COLO829 (cell line): ENCODE data around the gene SCAMP2.

Source experiments
- DNase-seq: peaks from one replicate; pipeline ENCODE4 v3.0.0; 2012; ENCODE audit warnings: low spot score

Gene SCAMP2

DNA sequence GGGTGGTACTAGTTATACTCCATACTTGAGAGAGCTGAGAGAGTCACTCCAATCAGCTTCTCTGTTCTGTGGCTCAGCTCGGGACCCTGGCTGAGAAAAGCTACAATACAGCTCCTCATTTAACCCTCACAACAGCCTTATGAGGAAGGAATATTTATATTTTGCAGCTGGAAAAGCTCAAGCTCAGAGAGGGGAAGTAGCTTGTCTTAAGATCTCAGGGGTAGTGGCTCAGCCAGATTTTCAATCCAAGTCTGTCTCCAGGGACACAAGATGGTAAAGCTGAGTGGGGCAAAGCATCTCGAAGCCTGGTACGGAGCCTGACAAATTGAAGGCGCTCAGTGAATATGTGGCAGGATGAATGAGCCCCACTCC lies 14.8 kb downstream of the SCAMP2 start:
- no peak for DNase-seq

DNA sequence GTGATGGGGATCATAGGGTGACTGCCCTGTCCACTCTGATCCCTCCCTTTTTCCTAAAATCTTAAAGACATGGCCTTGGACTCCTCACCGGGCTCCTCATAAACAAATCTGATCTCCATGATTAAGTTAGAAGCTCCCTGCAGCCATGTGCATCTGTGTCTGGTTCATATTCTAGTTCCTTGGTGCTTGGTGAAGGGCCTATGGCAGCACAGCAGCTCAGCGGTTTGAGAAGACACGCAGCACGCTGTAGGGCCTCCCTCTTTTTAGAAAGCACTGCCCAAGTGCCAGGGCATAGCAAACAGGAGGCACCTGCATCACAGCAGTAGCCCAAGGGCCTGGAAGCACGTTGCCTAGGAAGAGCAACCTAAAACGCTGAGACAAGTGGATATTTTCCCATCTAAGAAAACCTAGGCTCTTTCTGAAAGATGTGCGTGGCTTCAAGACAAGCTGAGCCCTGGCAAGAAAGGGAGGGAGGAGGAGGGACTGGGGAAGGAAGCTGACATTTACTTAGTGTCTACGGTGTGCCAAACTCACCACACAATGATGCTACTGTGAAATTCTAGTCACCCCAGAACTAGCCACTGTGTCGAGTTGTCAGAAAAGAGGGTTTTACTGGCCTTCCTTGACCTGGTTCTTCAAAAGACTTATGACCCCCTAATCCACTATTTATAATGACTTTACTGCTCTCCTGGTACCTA lies 15.3 kb downstream of the SCAMP2 start:
- no peak for DNase-seq

DNA sequence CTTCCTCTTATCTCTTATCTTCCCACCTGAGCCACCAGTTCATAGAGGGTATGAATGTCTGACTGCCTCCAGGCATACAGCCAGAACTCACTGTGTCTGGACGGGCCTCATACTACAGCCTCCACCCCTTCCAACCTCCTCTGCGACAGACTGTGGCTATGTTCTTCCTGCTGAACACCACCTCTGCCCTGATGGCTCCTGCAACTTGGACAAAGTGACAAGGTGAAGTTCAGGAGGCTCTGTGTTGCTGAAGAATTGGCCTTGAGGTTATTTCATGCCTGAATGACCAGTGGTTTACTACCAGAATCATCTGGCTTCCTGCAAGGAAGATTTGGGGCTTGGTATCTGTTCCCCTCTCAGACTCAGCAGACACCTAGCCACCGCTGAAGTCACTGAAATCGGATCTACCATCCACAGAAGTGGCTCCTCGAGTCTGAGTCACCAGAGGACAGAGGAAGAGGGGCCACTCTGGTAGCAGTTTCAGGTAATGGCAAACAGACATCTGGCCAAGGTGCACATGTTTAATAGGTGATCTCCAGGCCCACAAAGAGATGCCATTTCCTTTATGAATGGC lies 16.0 kb downstream of the SCAMP2 start:
- DNase-seq = no peak

DNA sequence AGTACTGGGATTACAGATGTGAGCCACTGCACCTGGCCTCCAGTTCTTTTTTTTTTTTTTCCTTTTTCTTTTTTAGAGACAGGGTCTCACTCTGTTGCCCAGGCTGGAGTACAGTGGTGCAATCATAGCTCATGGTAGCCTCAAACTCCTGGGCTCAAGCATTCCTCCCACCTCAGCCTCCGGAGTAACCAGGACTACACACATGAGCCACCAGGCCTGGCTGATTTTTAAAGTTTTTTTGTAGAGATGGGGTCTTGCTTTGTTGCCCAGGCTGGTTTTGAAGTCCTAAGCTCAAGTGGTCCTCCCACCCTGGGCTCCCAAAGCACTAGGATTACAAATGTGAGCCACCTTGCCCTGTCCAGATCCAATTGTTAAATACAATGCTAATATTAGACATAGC lies 16.6 kb downstream of the SCAMP2 start:
- no peak for DNase-seq

DNA sequence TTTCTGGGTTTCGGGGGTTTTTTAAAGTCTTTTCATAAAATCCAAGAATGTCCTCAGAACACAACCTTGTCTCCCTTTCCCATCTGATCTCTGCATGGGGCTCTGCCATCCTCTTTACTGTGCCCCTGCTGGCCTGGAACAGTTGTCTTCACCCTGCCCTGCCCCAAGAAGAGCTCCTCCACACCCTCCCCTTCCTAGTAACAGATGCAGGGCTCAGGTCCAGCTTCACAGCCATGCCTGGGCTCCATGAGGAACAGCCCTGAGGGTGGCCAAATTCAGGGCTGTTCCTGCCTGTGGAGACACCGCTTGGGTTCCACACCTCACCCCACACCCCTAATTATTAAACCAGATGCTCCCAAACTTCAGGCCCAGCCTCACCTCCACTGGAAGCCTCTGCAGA lies 17.3 kb downstream of the SCAMP2 start:
- no peak for DNase-seq

DNA sequence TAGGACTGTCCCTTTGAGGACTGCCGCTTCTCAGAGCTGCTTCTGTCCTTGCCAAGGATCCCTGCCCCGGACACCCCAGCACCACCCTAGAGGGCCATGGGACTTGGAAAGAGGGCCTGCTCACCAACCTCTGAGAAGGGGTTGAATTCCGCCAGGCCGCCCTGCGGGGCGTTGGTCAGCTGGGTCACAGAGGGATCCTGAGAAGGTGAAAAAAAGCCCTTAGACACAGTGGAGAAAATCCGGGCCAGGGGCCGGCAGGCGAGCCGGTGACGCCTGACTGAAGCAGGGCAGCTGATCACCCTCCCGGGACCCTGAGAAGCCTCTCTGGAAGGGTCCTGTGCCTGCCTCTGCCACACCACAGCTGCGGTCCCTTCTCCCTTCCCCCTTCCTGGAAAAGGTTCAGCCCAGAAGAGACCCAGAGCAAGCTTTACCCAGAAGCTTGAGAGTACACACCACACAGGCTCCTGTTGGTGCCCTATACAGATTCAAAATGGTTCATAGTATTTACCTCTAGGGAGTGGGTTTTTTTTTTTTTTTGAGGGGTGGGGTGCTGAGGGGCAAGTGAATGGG lies 18.6 kb downstream of the SCAMP2 start:
- no peak for DNase-seq

DNA sequence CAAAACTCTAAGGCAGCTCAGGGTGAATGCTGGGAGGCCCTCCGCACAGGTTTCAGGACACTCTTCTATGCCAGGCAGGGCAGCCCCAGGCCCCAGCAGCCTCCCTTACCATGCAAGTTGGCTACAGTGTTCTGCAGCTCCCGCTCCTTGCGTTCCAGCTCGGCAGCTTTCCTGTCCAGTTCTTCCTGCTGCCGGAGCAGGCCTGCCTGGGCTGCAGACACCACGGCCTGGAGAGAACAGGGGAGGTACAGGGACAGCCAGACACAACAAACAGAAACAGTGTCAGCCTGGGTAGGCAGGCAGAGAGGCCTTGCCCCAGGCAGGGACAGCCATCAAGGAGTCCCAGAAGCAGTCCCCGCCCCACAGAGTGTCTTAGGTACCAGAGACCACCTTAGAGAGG lies 21.2 kb downstream of the SCAMP2 start:
- DNase-seq = no peak

DNA sequence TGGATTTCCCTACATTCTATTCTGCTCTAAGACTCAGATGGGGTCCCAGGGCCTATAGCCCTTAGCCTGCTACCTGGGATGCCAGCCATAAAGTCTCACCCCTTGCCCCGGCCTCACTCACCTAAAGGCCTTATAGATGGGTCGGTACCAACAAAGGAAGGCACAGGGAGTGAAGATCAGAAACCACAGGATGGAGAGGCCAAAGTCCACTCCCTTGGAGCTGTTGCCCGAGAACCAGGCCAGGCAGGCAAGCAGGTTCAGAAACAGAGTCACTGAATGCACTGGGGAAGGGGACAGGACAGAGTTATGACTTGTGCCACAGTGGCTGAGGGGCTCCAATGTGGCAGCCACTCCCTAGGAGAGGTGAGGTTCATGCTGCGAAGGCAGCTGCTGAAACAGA lies 22.8 kb downstream of the SCAMP2 start:
- DNase-seq = no peak

DNA sequence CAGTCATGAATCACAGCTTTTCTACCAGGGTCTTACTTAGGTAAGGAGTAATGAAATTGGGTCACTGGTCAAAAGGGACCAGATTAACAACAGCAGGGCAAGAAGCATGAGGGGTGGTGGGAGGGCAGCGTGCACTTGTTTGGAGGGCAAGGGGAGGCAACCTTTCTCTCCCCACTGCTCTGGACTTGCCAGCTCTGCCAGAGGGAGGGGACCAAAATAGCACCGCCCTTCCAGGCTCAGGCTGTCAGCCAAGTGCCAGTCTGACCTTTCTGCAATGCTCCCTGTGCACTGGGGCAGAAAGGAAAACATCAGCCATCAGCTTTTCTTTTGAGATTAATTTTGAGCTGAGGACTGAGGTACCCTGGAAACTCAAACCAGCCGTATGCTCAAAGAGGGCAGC lies 25.7 kb downstream of the SCAMP2 start:
- no peak for DNase-seq

DNA sequence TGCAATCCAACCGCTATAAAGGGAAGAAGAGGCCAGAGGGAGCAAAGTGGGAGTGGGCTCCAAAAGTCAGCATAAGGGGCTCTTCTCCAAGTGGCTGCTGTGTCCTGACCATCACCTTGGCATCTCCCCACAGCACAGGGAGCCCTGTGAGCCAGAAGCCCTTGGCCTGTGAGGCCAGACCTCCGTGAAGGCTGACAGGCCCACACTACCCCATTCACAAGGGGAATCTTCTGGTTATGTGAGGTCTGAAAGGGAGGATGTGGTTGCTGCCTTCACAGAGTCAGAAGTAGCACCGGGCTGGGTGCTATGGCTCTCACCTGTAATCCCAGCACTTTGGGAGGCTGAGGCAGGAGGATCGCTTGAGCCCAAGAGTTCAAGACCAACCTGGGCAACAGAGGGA lies 27.6 kb downstream of the SCAMP2 start:
- DNase-seq = no peak

DNA sequence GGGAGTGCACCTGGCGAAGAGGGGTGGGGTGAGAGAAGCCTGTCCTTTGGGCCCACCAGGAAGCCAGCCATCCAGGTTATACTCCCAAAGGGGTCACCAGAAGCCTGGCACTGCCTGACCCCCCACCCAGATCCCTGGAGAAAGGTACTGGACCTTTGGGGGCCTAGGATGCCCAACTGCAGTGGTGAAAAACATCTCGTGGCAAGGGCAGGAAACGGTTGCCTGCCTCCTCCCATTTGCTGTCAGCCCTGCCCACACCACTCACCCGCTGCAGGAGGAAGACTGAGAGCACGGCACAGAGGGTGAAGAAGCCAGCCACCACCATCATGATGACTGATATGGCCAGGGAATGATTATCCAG lies 28.0 kb downstream of the SCAMP2 start:
- no peak for DNase-seq

DNA sequence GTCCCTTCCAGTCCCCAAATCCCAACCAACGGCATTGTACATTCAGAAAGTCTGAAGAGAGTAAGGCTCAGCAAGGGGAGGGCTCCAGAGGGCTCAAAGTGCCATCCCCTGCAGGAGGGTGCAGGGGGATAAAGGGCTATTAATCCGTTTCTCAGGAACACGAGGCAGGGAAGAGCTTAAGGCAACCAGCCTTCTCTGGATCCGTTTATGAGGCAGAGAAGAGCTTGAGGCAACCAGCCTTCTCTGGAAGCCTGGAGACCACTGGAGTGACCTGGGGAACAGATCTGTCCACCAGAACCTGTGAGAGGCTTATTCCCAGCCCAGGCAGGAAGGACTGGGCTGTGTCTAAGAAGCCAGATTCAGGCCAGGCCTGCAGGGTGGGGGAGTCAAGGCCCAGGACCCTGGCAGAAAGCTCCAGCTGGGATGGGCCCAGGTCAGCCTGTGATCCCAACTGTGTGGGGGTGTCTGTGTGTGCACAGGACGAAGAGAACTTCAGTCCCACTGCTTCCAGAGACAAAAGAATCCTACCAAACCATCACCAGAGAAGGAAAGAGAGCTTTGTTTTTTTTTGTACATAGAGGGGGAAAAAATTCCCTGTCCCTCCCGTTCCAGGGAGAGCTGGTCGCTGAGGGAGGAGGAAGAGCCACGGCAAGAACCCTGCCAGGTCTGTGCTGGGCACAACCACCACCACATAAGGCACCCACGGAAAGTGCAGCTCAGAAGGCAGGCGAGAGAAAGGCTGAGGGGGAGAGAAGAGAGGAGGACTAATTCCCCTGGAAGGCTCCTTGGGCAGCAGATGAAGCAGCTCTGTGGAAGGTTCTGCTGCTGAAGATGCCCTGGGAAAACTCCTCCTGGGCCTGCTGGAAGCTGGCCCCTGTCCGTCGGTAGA lies 28.6 kb downstream of the SCAMP2 start:
- DNase-seq = no peak

DNA sequence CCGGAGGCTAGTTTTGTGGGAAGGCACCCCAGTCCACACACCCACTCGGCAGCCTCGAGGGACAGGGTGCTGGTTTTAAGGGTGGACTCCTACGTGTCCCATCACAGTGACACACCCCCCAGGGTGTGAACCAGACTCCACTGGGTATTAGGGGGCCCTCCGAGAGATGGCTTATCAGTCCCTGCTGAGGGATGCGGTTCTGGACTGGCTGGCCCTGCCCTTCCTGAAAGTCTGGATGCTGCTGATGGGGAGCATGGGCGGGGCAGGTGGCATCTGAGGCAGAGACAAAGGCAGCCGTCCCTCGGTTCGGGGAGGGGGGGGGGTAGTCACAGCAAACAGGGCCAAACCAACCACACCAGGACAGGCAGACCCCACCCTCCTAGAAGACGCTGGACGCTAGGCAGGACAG lies 29.3 kb downstream of the SCAMP2 start:
- no peak for DNase-seq

DNA sequence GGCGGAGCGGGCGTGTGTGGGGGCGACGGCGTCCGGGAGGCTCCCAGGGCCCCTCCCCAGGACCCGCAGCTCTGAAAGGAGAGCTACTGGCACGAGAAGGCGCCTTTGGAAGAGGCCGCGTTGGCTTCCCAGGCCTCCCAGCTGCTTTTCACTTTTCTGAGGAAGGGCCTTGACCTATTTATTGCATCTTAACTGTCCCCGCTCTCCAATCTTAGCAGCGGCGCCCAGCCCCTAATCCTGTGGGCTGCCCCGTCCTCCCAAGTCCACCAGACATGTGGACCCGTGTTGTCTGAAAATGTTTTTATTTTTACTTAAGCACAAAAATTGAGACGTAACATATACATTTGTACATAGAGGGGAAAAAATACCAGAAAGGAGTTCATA lies 29.7 kb downstream of the SCAMP2 start:
- no peak for DNase-seq

DNA sequence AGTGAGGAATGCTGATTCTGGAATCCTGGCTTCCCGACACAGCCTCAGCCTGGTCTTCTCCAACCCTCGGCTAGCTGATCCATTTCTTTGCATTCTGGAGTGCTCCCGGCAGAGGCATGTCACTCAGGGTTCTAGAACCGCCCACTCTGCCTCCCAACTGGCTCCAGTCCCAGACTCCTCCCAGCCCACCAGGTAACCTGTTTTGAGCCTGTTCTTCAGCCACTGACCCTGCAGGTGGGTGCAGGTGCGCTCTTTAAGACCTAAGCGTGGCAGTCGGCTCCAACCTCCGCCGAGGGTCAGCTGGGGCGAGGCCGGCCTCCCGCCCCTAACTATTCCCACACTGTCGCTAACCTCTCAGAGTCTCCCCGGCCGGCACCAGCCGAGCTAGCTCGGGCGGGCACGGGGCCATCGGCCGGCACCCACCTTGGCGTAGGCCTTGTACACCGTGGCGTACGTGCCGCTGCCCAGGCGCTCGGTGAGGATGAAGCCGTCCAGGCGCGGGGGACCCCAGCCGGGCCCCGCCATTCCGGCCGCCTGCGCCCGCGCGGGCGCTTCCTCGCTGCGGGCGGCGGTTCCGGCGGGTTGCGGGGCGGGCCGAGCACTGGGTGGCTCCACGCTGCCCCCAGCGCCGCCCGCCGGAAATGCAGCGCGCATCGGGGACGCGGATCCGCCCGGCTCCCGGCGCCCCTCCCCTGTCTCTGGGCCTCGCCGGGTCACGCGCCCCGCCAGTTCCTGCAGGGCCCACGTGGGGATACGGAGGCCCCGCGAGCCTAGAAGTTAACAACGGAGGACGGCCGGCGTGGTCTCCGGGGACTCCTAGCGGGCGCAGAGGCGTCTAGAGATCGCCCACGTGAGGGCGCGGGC lies 30.4 kb downstream of the SCAMP2 start, which contains the start of gene ULK3:
Gene ULK3 (minus strand): TSS at position 576 of the 864 bp plus-strand sequence. CDS start 51 bp downstream, at position 525.
- DNase-seq = peak; percentile 88

DNA sequence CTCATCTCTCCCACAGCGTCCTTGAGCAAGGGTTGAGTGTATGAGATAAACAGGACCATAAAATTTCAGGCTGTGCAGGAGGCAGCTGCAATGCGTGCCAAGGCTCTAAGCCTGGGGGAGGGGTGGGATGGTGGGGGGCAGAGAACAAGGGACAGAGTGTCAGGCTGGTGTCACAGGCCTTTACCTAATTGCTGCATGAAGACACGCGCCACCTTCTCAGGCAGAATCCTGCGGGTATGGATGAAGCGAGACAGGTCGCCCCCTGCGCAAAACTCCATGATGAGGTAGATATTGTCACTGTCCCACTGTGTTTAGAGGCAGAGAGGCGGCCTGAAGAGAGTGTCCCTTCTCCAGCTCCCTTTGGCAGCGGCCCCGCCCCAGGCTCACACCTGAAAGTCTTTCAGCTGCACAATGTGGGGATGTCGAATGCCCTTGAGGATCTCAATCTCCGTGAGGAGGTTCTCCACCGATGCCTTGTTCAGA lies 31.2 kb downstream of the SCAMP2 start:
- no peak for DNase-seq

DNA sequence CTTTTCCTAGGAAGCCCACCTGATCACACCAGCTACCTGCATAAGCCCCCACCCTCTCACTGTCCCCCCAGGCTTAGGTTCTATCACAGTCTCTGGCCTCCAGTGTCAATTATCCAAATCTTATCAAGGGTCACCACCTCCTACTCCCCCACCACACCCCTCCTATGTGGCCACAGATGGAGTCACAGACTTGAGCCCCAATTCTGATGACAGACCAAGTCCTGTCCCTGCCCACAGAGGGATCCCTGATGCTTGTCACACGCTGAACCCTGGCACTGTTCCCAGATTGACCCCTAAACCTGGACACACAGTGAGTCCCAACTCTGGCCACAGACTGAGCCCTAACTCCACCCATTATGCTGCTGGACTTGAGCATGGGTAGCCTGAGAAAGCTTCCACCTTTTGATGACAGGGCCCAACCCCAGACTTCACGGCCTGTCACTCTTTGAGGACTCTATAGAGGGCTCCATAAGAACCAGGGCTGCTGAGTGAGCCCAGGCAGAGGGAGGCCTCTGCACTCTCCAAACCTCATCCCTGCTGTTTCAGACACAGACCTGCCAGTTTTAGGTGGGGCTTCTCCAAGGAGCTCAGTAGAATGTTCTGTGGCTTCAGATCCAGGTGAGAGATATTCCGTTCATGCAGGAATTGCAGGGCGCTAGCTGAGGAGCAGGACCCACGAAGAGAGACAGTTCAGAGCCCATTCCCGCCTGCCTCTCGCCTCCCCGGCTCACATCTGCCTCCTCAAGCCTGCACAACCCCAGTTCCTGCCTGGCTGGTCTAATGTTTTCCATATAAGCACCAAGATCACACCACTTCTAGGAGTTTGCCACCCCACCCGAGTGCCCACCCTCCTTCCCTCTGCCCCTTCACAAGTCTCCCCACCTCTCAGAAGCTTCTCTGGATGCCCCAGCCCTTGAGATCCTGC lies 32.1 kb downstream of the SCAMP2 start:
- no peak for DNase-seq

DNA sequence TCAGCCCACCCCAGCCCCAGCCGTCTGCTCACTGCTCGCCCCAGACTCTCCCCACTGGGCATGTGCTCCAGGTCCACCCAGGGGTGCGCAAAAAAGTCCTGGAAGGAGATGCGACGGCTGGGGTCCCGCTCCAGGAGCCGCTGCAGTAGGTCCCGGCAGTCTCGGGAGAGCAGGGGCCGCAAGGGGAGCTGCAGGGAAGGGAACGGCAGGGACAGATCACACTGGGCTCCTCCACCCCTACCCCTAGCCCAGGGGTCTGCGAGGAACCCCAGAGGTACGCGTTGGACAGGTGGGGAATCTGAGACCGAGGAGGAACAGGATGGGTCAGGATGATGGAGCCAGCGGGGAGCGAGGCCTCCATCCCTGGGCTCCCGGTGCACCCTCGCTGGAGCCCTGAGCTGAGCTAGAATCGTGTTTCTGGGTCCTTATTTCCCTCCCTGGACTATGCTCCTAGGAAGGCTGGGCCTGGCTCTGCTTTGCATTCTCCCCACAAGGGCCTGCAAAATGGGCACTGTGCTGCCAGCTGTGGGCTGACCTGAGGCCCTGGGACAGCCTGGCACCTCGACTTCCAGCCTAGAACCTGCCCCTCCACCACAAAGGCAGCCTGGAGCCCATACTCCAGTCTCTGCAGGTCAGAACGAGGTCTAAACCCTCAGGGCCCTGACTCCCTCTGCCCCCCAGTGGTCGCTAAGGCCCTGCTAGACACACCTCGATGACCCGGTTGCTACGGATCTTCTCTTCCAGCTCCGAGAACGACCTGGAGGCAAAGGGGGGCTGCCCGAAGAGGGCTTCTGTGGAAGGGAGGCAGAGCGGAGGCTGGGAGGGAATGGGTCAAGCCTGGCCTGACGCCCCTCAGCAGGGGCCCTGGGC lies 33.4 kb downstream of the SCAMP2 start:
- no peak for DNase-seq

DNA sequence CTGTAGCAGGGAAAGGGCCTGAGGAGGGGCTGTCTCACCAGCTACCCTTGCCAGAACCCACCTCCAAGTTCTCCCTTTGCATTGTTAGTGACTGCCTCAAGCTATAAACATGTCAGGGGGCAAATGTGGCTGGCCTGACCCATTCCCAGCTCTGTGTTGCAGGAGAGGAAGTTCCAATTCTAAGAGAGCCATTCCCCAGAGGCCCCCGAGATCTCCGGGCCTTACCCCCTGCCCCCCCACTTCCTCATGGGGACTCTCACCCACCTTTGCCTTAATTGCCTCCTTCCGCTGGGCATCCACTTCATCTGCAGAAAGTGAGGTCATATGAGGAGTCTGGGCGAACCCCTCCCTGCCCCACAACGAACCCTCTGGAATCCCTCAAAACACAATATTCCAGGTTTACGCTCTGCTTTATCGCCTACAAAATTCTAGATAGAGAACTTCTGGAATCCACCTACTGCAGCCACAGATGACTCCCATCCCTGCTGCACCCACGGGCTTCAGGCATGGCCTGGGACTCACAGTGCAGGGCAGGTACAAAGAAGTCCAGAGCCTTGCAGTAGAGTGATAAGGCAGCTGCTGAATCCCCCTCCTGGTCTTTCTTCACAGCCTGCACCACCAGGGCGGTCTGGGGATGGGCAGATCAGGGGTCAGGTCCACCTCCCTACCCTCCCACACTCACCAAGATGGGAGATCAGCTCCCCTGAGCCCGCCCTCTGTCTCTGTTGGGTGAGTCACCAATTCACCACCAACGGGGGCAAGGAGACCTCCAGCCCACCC lies 34.2 kb downstream of the SCAMP2 start:
- DNase-seq = no peak
